ENCODE measurements around the gene SPRR1A.

The SPRR1A gene

GRCh38 chr1:153023109-153023508 is 39.2 kb downstream of the SPRR1A start:
- Histone ChIP-seq H3K9me3 (ENCODE audit: control insufficient read depth, low read length) (no peaks in the 10 kb centered on the region), H3K36me3 (ENCODE audit: control insufficient read depth, insufficient read depth, low read length) (no peaks in the 10 kb centered on the region), H2AFZ (no peak overlapping the region), H3K27me3 (ENCODE audit: control insufficient read depth, insufficient read depth, low read length) (no peaks in the 10 kb centered on the region), H3K4me2 (ENCODE audit: low read length) (no peak overlapping the region), H3K9ac (no peak overlapping the region), H3K4me3 (ENCODE audit: low read depth, low read length) (no peak overlapping the region), H3K27ac (no peak overlapping the region), H3K79me2 (no peaks in the 10 kb centered on the region), H3K4me1 (no peaks in the 10 kb centered on the region)
- no peak for TF ChIP-seq CTCF (IDR thresholded peaks at IDR 0.05)

DNA sequence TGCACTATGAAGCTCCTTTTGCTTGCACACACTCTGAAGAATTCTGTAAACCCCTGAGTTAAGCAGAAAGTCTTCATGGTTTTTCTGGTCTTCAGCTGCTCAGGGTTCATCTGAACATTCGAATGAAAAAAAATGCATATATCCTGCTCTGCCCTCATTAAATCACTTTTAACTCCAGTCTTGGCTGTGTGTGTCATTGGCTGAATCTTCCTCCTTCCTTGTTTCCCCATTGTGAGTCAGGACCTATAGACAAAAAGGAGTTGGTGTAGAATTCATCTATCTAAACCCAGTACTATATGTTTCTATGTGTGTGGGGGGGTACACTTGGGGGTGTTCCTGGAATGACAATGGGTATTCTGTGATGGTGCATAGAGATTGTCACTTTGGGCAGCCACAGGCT is 40.5 kb downstream of the SPRR1A start:
- H3K9ac ChIP-seq = no peak overlapping the region
- no peaks in the 10 kb centered on the region for H3K36me3 ChIP-seq (ENCODE audit: control insufficient read depth, insufficient read depth, low read length)
- no peak overlapping the region for H3K4me2 ChIP-seq (ENCODE audit: low read length)
- H3K4me1 ChIP-seq = no peaks in the 10 kb centered on the region
- no peak overlapping the region for H2AFZ ChIP-seq
- no peaks in the 10 kb centered on the region for H3K79me2 ChIP-seq
- no peaks in the 10 kb centered on the region for H3K9me3 ChIP-seq (ENCODE audit: control insufficient read depth, low read length)
- no peak overlapping the region for H3K4me3 ChIP-seq (ENCODE audit: low read depth, low read length)
- no peak overlapping the region for H3K27ac ChIP-seq
- H3K27me3 ChIP-seq (ENCODE audit: control insufficient read depth, insufficient read depth, low read length) = no peaks in the 10 kb centered on the region
- TF ChIP-seq CTCF (IDR thresholded peaks at IDR 0.05) = no peak

GRCh38 chr1:153025797-153026196 is 41.9 kb downstream of the SPRR1A start:
- no peak overlapping the region for H3K9ac ChIP-seq
- H3K4me1 ChIP-seq = no peaks in the 10 kb centered on the region
- no peak overlapping the region for H3K4me2 ChIP-seq (ENCODE audit: low read length)
- no peak overlapping the region for H3K4me3 ChIP-seq (ENCODE audit: low read depth, low read length)
- H3K9me3 ChIP-seq (ENCODE audit: control insufficient read depth, low read length) = no peaks in the 10 kb centered on the region
- H3K36me3 ChIP-seq (ENCODE audit: control insufficient read depth, insufficient read depth, low read length) = no peaks in the 10 kb centered on the region
- no peak overlapping the region for H2AFZ ChIP-seq
- no peaks in the 10 kb centered on the region for H3K79me2 ChIP-seq
- no peaks in the 10 kb centered on the region for H3K27me3 ChIP-seq (ENCODE audit: control insufficient read depth, insufficient read depth, low read length)
- H3K27ac ChIP-seq = no peak overlapping the region
- no peak for TF ChIP-seq CTCF (IDR thresholded peaks at IDR 0.05)

- Histone ChIP-seq H3K27me3 (ENCODE audit: control insufficient read depth, insufficient read depth, low read length) (no peaks in the 10 kb centered on the region), H3K9me3 (ENCODE audit: control insufficient read depth, low read length) (no peaks in the 10 kb centered on the region), H3K4me1 (no peaks in the 10 kb centered on the region), H3K9ac (no peak overlapping the region), H3K4me2 (ENCODE audit: low read length) (no peak overlapping the region), H2AFZ (no peak overlapping the region), H3K4me3 (ENCODE audit: low read depth, low read length) (no peak overlapping the region), H3K79me2 (no peaks in the 10 kb centered on the region), H3K36me3 (ENCODE audit: control insufficient read depth, insufficient read depth, low read length) (no peaks in the 10 kb centered on the region), H3K27ac (no peak overlapping the region)
- no peak for TF ChIP-seq CTCF (IDR thresholded peaks at IDR 0.05)
Observed at GRCh38 chr1:153028766-153029165, 44.9 kb downstream of the SPRR1A start.

GRCh38 chr1:153030895-153031294 is 47.0 kb downstream of the SPRR1A start, which contains the start of gene SPRR1B:
TSS of gene SPRR1B (plus strand) at chr1:153031203. CDS start at chr1:153032346, 1,143 bp downstream.
- Histone ChIP-seq H3K36me3 (ENCODE audit: control insufficient read depth, insufficient read depth, low read length) (no peaks in the 10 kb centered on the region), H2AFZ (no peak within 1 kb of the TSS), H3K9me3 (ENCODE audit: control insufficient read depth, low read length) (no peaks in the 10 kb centered on the region), H3K4me1 (no peaks in the 10 kb centered on the region), H3K79me2 (no peaks in the 10 kb centered on the region), H3K27me3 (ENCODE audit: control insufficient read depth, insufficient read depth, low read length) (no peaks in the 10 kb centered on the region), H3K27ac (no peak within 1 kb of the TSS), H3K4me3 (ENCODE audit: low read depth, low read length) (no peak within 1 kb of the TSS), H3K9ac (no peak within 1 kb of the TSS), H3K4me2 (ENCODE audit: low read length) (no peak within 1 kb of the TSS)
- no peak for TF ChIP-seq CTCF (IDR thresholded peaks at IDR 0.05)
